ENCODE data around the gene PDLIM1. TPM values are rescaled to one million over a fixed set of nuclear protein-coding genes. Genes with fewer than 3 reads are reported as not detected.

Gene PDLIM1
- polyA plus RNA-seq, 1 donor: 40.6 TPM

DNA sequence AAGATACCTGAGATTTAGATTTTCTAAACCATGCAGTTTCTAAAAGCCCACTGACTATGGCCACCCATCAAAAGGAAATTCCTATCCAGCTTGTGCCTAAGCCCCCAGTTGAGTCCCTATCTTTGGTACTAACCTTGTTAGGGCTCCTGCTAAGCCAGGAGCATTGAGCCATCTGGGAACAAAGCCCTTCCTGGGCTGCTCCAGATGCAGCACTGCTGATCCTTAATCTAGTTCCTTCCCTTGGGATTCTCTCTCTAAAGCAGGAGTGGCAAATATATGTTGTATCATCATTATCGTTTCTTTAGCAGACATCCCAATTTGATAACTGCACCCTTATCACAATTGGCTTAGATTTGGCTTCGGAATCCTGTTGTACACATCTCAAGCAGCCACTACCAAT lies 24.7 kb upstream of the PDLIM1 start:
- no peak for DNase-seq (ENCODE audit: low read depth)

DNA sequence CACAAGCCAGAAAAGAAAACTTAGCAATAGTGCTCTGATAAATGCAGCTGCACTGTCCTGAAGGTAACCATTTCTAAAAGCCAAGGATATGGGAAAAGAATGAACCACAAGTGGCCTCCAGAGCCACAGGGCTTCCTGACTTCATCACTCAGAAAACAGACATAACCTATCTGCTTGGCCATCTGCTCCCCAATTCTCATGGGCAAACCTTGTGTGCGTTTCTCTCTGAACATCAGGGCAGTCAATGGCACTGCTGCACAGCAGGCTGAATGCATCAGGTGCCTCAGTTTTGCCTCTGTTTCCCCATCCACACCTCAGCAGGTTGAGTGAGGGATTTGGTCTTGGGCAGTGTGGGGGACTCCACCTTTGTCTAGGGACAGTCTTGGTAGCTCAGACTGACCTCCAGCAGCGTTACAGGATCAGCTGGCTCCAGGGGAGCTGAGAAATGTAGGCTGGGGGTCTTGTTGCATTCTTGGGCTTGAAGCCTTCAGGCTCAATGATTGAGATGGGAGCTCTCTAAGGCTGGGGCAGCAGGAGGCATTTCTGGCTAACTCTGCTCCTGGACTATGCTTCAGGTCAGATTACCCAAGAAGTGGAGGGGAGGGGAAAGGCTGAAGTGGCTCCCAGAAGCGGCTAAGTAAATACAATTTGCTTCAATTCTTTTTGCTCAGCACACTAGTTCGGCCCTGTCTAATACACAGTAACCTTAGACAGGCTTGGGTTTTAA lies 23.6 kb upstream of the PDLIM1 start:
- no peak for DNase-seq (ENCODE audit: low read depth)

- DNase-seq (ENCODE audit: low read depth): no peak
Observed at GRCh38 chr10:95312986-95313495, 22.2 kb upstream of the PDLIM1 start.

DNA sequence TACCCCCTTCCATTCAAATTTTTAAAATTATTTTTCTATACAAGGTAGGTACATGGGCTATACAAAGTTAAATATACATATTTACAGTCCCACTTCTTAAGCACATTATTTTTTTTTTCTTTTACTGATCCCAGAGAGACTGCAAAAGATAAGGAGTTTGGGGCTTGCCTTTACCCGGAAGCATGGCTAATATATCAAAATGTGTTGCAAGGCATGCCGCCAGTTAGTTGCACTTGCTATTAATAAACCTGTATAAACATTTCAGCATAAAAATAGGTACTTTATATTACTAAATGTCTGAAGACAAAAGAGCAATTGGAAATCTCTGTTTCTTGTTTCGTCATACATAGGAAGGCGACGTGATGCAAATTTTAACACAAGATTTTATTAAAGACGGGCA lies 21.5 kb upstream of the PDLIM1 start:
- DNase-seq (ENCODE audit: low read depth): no peak

DNA sequence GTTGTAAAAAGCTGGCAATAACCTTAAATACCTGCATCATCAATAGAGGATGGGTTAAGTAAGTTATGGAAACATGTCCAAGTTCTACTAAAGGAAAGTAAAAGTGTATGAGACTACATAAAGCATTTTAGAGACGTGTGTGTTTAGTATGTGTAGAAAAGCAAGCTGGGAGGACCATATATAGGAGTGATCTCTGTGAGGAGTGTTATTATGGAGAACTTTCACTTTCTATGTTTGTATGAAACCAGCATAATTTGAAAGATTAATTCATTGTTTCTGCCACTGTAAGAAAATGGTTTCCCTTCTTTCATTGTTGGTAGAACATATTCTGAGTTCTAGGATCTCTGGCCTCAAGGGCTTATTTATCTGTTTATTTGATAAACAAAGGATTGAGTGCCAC lies 19.2 kb upstream of the PDLIM1 start:
- DNase-seq (ENCODE audit: low read depth): no peak

DNA sequence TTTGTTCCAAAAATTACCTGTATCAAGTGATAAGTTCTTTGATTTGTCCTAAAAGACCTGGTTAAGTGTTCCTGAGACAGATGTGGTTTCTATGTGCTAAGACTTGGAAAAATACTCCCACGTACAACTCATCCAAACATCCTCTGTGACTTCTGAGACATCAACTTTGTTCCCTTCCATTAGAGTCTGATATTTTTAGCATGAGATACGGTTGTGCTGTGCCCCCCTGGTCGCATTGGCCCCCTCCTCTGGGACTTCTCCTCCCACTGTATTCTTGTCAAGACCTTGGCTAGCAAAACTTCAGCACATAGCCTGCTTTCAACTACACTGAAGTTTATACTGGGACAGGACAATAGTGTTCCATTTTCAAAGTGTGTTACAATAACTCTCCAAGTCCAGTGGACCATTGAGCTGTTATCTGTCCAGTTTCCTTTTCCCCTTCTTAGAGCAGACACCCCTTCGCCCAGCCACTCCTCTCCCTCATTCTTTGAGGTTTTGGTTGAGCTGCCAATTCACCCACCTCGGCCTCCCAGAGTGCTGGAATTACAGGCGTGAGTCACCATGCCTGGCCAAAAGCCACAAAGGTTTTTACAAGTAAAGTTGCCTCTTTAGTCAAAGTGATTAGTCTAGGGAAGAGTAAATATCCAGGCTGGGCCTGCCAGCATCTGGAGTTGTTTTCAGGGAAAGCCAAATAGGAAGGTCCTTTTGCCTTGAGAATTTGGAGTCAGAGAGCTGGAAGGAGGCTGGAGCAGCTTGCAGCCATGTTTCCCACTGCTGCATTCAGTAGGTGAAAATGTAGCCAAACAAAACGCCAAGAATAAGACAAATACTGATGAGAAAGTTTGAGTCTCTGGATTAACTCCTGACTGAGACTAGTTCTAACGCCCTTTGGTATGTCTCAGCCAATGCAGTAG lies 17.8 kb upstream of the PDLIM1 start:
- no peak for DNase-seq (ENCODE audit: low read depth)

GRCh38 chr10:95306851-95307250 lies 16.0 kb upstream of the PDLIM1 start:
- DNase-seq (ENCODE audit: low read depth): no peak

DNA sequence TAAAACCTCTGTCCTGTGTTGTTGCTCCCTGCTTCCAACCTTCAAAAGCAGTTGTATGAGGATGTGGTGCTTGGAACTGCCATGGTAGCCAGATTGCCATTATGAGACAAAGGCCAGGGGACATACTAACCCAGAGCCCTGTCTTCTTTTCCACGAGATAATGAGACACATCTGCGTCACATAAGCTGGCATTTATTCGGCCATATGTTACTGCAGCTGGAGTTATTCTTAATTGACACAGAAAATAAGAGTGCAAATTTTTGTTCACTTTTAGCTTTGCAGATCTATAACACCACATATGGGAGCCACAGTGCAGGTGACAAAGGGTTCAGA lies 15.5 kb upstream of the PDLIM1 start:
- DNase-seq (ENCODE audit: low read depth): no peak

- DNase-seq (ENCODE audit: low read depth): no peak
Observed at GRCh38 chr10:95305606-95306317, 15.0 kb upstream of the PDLIM1 start.

GRCh38 chr10:95304976-95305375 lies 14.2 kb upstream of the PDLIM1 start:
- no peak for DNase-seq (ENCODE audit: low read depth)

GRCh38 chr10:95304463-95304862 lies 13.7 kb upstream of the PDLIM1 start:
- no peak for DNase-seq (ENCODE audit: low read depth)

DNA sequence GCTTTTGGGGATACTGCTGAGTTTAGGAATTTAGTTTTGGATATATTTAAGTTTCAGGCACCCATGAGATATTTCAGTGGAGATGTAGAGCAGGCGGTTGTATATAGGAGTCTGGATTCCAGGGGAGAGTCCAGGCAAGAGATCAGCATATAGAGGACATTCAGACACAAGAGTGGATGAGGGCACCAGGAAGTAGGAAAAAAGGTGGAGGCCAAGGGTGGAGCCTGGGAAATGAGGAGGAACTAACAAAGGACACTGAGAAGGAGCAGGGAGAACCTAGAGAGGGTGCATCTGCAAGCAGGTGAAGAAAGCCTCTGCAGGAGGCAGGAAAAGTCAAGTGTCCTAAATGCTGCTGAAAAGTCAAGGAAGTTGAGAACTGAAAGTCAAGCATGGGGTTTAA lies 13.1 kb upstream of the PDLIM1 start:
- DNase-seq (ENCODE audit: low read depth): no peak

DNA sequence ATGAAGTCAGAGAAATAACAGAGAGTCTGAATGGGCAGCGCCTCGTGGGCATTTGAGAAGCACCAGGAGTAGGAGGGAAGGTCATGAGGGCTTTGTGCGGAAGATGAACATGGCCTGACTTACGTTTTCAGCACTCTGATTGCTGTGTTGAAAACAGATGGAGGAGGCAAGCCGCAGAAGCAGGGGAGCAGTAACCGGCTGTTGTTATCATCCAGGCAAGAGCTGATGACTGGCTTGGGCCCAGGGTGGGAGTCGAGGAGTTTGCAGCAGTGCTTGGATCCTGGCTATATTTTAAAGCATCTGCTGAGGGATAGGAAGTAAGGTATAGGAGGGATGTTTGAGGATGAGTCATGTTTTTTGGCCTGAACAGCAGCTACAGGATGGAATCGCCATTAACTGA lies 12.7 kb upstream of the PDLIM1 start:
- DNase-seq (ENCODE audit: low read depth): no peak

- no peak for DNase-seq (ENCODE audit: low read depth)
Observed at GRCh38 chr10:95300022-95300539, 9.3 kb upstream of the PDLIM1 start.

DNA sequence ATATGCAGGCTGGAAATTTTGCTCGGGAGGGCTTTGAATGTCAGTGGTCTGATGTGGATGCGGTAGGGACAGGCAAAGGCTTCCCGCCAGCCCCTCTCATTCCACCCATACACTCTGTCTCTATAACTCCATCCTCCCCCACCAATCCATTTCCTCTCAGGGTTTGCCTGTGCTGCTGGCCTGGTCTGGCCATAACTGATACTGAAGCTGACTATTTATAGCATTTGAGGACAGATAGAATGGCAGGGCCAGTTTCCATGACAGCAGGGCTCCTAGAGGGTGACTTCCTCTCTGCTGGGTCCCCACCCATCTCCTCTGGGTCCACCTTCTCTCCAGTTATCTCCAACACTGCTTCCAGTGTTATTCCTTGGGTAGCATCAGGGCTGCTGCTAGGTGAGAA lies 6.6 kb upstream of the PDLIM1 start:
- no peak for DNase-seq (ENCODE audit: low read depth)

- DNase-seq (ENCODE audit: low read depth): no peak
Observed at GRCh38 chr10:95296764-95297163, 6.0 kb upstream of the PDLIM1 start.

DNA sequence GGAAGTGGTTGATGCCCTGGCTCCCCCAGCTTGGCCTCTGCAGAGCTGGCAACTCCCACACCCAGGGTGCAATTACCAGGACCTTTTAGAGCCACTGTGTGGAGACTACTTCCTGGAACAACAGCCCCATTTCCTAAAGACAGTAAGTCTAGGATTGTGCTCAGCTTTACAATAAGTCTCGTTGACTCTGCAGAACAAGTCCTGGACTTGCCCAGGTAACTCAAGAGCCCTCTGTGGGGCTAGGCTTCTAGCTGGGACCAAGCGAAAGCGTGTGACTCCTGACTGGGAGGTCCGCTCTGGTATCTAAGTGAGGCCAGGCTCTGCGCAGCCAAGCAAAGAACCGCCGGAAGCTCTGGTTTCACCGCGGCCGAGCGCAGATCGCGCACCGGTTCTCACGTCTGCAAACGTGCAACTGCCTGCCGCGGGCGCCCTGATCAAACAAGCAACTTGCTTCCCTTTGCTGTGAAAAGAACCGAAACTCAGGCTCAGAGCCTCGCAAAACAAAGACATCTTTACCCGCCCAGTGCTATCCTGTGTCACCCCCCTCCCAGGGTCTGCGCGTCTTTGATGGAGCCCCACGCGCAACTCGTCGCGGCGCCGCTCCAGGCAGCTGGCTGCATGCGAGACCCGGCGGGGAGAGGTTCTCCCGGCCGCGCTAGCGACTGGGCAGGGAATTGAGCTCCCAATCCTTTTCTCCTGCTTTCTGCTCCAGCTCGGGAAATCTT lies 4.4 kb upstream of the PDLIM1 start:
- no peak for DNase-seq (ENCODE audit: low read depth)

DNA sequence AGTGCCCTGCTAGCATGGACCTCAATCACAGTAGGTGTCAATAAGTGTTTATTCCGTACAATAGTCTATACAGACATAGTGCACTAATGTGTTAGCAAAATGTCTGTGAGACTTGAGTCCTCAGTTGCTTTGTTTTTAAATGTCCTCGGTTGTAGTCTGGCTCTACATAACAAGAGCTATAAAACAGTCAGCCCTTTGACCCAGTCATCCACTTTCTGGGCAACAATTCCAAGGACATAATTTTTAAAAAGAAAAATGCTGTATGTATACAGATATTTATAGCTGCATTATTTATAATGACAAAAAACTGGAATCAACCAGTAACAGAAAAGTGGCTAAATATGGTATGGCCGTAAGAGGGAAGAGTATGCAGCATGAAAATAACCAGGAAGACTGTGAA lies 2.8 kb upstream of the PDLIM1 start:
- DNase-seq (ENCODE audit: low read depth): no peak

DNA sequence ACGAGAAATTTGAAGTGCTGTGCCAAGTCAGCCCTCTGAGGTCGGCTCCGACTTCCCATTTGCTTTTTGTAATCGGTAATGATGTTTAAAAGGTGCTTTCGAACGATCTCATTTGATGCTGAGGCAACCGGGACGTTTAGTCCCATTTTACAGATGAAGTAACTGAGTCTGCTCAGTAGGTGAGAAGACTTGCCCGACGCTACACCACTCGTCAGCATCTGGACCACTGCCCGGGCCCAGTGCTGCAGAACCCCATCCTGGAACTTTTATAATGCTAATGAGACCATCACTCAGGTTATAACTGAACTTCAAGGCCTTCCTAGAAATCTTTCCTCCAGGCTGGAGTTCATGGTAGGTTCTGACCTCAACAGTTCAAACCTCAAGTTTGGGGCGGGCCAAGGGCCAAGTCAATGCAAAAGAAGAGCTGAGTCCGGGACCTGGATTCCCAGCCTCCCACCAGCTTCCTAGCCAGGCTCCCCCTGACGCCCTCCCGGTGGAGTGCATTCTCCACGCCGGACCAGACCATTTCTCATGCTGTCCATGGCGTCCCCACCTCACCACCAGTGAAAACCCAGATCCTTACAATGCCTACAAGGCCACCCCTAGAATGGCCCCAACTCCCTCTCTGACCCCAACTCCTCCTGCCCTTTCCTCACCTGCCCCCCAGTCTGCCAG lies 699 bp upstream of the PDLIM1 start:
- DNase-seq (ENCODE audit: low read depth): no peak

DNA sequence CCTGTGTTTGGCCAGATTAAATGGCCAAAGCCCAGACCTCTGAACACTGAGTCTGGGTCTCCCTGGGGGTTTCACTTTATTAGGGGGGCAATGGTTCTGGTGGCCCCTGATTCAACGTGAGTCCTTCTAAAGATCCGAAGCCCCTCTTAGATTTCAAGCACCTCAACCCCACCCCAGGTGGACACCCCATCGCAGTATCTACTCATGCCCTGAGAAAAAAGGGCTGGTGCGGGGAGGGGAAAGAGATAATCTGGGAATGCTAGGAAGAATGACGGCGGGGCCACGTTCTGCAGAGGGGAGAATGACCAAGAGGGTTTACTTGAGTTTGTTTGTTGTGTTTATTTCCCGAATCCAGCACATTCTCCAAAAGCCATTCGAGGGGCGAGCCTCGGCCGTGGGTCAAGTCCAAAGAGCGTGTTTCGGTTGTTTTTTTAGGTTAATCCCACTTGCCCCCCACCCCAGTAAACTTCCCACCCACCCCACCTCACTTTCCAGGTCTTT lies 832 bp downstream of the PDLIM1 start:
- no peak for DNase-seq (ENCODE audit: low read depth)

Data from forelimb muscle (tissue), 1 donor.